Measurements from ENCODE around the gene TFDP3.

GRCh38 chrX:133232331-133232730 is 14.2 kb upstream of the TFDP3 start:
- no peak for TF ChIP-seq CTCF (IDR thresholded peaks at IDR 0.05)
- no peak for TF ChIP-seq POLR2A (IDR thresholded peaks at IDR 0.05)

Data from thyroid gland (tissue), 4 donors.